ENCODE measurements around the gene BLNK. TPM values are rescaled to one million over a fixed set of nuclear protein-coding genes. Genes with fewer than 3 reads are reported as not detected.

The BLNK gene
- total and polyA plus RNA-seq, 9 donors = 0.65 to 6.0 (median 2.2) TPM

GRCh38 chr10:96261930-96262329 lies 9.4 kb downstream of the BLNK start:
- no peak for TF ChIP-seq EP300 (IDR thresholded peaks at IDR 0.05)
- 62 to 73% (median 69%) methylated on average over 3 of the region's 3 CpGs for WGBS, 3 donors
- no peaks in the 10 kb centered on the region for H3K9me3 ChIP-seq
- DNase-seq = no peak
- H3K4me1 ChIP-seq (ENCODE audit: insufficient read depth) = no peaks in the 10 kb centered on the region
- no peaks in the 10 kb centered on the region for H3K36me3 ChIP-seq
- H3K27ac ChIP-seq = no peak overlapping the region
- no peak overlapping the region for H3K4me3 ChIP-seq
- H3K27me3 ChIP-seq = no peaks in the 10 kb centered on the region
- intact Hi-C loops (cut with DNase I) = no loop called here

DNA sequence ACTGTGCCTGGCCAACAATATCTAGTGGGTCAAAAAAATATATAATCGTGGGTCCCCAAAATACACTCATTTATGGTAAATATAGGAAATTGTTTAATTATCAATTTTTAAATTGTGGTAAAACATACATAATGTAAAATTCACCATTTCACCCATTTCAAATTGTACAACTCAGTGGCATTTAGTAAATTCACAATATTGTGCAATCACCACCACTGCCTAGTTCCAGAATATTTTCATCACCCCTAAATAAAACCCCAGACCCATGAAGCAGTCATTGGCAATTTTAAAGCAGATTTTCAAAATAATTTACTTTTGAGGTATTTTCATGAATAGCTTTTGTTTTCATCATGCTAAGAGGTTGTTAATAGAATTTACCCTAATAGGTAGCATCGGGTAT lies 10.2 kb downstream of the BLNK start:
- DNase-seq = no peak
- intact Hi-C loops (cut with DNase I) = no loop called here
- 81 to 87% (median 83%) methylated on average over 2 of the region's 2 CpGs for WGBS, 3 donors
- Histone ChIP-seq H3K36me3 (no peaks in the 10 kb centered on the region), H3K27me3 (no peaks in the 10 kb centered on the region), H3K4me3 (no peak overlapping the region), H3K27ac (no peak overlapping the region), H3K9me3 (no peaks in the 10 kb centered on the region), H3K4me1 (ENCODE audit: insufficient read depth) (no peaks in the 10 kb centered on the region)
- TF ChIP-seq POLR2A (IDR thresholded peaks at IDR 0.05) = no peak
- TF ChIP-seq, protein P1, sequence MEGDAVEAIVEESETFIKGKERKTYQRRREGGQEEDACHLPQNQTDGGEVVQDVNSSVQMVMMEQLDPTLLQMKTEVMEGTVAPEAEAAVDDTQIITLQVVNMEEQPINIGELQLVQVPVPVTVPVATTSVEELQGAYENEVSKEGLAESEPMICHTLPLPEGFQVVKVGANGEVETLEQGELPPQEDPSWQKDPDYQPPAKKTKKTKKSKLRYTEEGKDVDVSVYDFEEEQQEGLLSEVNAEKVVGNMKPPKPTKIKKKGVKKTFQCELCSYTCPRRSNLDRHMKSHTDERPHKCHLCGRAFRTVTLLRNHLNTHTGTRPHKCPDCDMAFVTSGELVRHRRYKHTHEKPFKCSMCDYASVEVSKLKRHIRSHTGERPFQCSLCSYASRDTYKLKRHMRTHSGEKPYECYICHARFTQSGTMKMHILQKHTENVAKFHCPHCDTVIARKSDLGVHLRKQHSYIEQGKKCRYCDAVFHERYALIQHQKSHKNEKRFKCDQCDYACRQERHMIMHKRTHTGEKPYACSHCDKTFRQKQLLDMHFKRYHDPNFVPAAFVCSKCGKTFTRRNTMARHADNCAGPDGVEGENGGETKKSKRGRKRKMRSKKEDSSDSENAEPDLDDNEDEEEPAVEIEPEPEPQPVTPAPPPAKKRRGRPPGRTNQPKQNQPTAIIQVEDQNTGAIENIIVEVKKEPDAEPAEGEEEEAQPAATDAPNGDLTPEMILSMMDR (IDR thresholded peaks at IDR 0.05) = no peak
- no peak for TF ChIP-seq EP300 (IDR thresholded peaks at IDR 0.05)

DNA sequence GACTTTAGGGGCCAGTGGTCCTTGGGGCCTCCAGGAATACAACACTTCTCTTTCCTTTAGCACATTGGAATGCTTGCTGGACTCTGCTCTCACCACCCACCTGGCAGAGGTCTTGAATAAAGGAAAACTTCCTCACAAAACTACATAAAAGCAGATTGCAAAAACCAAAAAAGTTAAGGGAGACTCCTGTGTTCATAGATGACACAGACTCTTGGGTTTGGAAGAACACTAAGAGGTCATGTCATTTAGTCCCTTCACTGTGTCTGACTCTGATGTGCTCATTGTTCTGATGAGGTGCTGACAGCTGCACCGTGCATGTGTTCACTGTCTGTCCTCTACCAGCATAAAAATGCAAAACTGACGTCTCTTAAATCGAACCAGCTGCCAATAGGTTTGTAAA lies 11.4 kb downstream of the BLNK start:
- no peak for DNase-seq
- Histone ChIP-seq H3K4me3 (no peak overlapping the region), H3K4me1 (ENCODE audit: insufficient read depth) (no peaks in the 10 kb centered on the region), H3K36me3 (no peaks in the 10 kb centered on the region), H3K27me3 (no peaks in the 10 kb centered on the region), H3K27ac (no peak overlapping the region), H3K9me3 (no peaks in the 10 kb centered on the region)
- intact Hi-C loops (cut with DNase I) = no loop called here
- 63 to 75% (median 66%) methylated on average over 3 of the region's 3 CpGs for WGBS, 3 donors
- TF ChIP-seq EP300 (IDR thresholded peaks at IDR 0.05) = no peak
- TF ChIP-seq, protein P1 (IDR thresholded peaks at IDR 0.05) = no peak
- TF ChIP-seq POLR2A (IDR thresholded peaks at IDR 0.05) = no peak

- no peak for DNase-seq
- Histone ChIP-seq H3K27me3 (no peaks in the 10 kb centered on the region), H3K4me1 (ENCODE audit: insufficient read depth) (no peaks in the 10 kb centered on the region), H3K27ac (no peak overlapping the region), H3K9me3 (no peaks in the 10 kb centered on the region), H3K36me3 (no peaks in the 10 kb centered on the region), H3K4me3 (no peak overlapping the region)
- WGBS, 3 donors = 60 to 68% (median 65%) methylated on average over 6 of the region's 6 CpGs
- TF ChIP-seq, protein P1 (IDR thresholded peaks at IDR 0.05) = no peak
- no peak for TF ChIP-seq POLR2A (IDR thresholded peaks at IDR 0.05)
- TF ChIP-seq EP300 (IDR thresholded peaks at IDR 0.05) = no peak
- intact Hi-C loops (cut with DNase I) = no loop called here
Observed at GRCh38 chr10:96259150-96259549, 12.2 kb downstream of the BLNK start.

- no peak overlapping the region for H3K4me3 ChIP-seq
- no peaks in the 10 kb centered on the region for H3K9me3 ChIP-seq
- H3K27ac ChIP-seq = no peak overlapping the region
- no peak for DNase-seq
- no peaks in the 10 kb centered on the region for H3K36me3 ChIP-seq
- intact Hi-C loops (cut with DNase I) = no loop called here
- H3K4me1 ChIP-seq (ENCODE audit: insufficient read depth) = no peaks in the 10 kb centered on the region
- H3K27me3 ChIP-seq = no peaks in the 10 kb centered on the region
- no peak for TF ChIP-seq POLR2A (IDR thresholded peaks at IDR 0.05)
- TF ChIP-seq EP300 (IDR thresholded peaks at IDR 0.05) = no peak
- TF ChIP-seq, protein P1 (IDR thresholded peaks at IDR 0.05) = no peak
- 15 to 21% (median 15%) methylated on average over 4 of the region's 4 CpGs for WGBS, 3 donors
Observed at GRCh38 chr10:96257944-96258343, 13.4 kb downstream of the BLNK start.
